Body of pancreas (tissue), 4 donors: ENCODE results near the gene PAPPA.

Experiments used
- CTCF ChIP-seq, 7 experiments: fragments of 450-650 bp in 4 of 7; fragments of 200-600 bp in 3 of 7; sonication (generic) in 3 of 7; IDR thresholded peaks; one replicate each; pipeline ENCODE4 v1.5.1; 2016 to 2019; ENCODE audit warnings: antibody characterized with exemption in 7 of 7
- POLR2A ChIP-seq, 3 donors: fragments of 450-650 bp; IDR thresholded peaks; one replicate each; pipeline ENCODE4 v1.6.1; 2016; ENCODE audit warnings: antibody characterized with exemption in 3 of 3, mild to moderate bottlenecking in 2 of 3

DNA sequence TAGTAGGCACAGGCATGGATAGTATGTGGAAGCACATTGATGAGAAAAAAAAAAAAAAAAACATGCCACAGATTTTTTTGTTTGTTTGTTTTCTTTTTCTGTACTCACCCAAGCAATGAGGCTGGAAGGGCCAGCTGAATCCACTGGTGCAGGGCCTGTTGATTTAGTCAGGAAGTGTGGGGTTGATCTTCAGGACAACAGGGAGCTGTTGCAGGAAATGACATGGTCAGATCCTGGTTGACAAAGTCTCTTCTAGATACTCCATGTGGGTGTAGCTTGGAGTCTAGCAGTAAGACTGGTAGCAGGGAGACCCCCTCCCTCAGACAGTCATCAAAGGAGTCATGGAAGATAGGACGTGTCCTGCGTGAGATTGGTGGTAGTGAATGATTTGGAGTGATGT is 191.8 kb downstream of the PAPPA start:
- TF ChIP-seq CTCF (IDR thresholded peaks at IDR 0.05) (no peak), POLR2A (IDR thresholded peaks at IDR 0.05) (no peak)
